GM23338 (cell line): Measurements from ENCODE around the gene EXD3. TPM values are rescaled to one million over a fixed set of nuclear protein-coding genes. Genes with fewer than 3 reads are reported as not detected.

Source experiments
- ATAC-seq: fragments of 200-7000 bp; cut with Tn5 transposase; 3 replicates; pipeline ENCODE4 v1.9.1; 2020
- DNase-seq: peaks from one replicate; pipeline ENCODE4 v3.0.0-alpha.2; 2015; ENCODE audit warnings: low spot score
- H2AFZ ChIP-seq: fragments of 200-600 bp; sonication (generic); 2 replicates; pipeline ENCODE4 v1.8.0; 2016; ENCODE audit warnings: antibody characterized with exemption, mild to moderate bottlenecking, moderate library complexity
- H3F3A ChIP-seq: fragments of 200-600 bp; sonication (generic); replicated peaks from 2 replicates; pipeline ENCODE4 v1.8.0; 2017; ENCODE audit warnings: antibody characterized with exemption, mixed run types, low read depth
- H3K27ac ChIP-seq: fragments of 200-600 bp; sonication (generic); 2 replicates; pipeline ENCODE4 v1.6.1; 2016; ENCODE audit warnings: low read depth
- H3K27me3 ChIP-seq: fragments of 200-600 bp; sonication (generic); 2 replicates; pipeline ENCODE4 v1.8.0; 2016; ENCODE audit warnings: mild to moderate bottlenecking, mixed run types, moderate library complexity; ENCODE audit not compliant: insufficient read depth
- H3K36me3 ChIP-seq: fragments of 200-600 bp; sonication (generic); 2 replicates; pipeline ENCODE4 v1.8.0; 2016; ENCODE audit warnings: mild to moderate bottlenecking; ENCODE audit not compliant: insufficient read depth
- H3K4me1 ChIP-seq: fragments of 200-600 bp; sonication (generic); 2 replicates; pipeline ENCODE4 v1.8.0; 2016; ENCODE audit warnings: mild to moderate bottlenecking, moderate library complexity; ENCODE audit not compliant: insufficient read depth
- H3K4me2 ChIP-seq: fragments of 200-600 bp; sonication (generic); 2 replicates; pipeline ENCODE4 v1.7.1; 2017; ENCODE audit warnings: mixed run types
- H3K4me3 ChIP-seq: fragments of 200-600 bp; sonication (generic); 2 replicates; pipeline ENCODE4 v1.6.1; 2016; ENCODE audit warnings: mixed run types
- H3K79me2 ChIP-seq: fragments of 200-600 bp; sonication (generic); replicated peaks from 2 replicates; pipeline ENCODE4 v1.8.0; 2017; ENCODE audit warnings: mild to moderate bottlenecking; ENCODE audit not compliant: insufficient read depth
- H3K9me2 ChIP-seq: fragments of 200-600 bp; sonication (generic); 2 replicates; pipeline ENCODE4 v1.8.0; 2017; ENCODE audit not compliant: insufficient read depth
- H4K20me1 ChIP-seq: fragments of 200-600 bp; sonication (generic); replicated peaks from 2 replicates; pipeline ENCODE4 v1.8.0; 2017; ENCODE audit warnings: mild to moderate bottlenecking; ENCODE audit not compliant: insufficient read depth
- H3K27ac Mint-ChIP-seq: 2 replicates; pipeline ENCODE4 v1.8.0; 2020; ENCODE audit warnings: inconsistent platforms, mild to moderate bottlenecking, moderate library complexity, mixed read lengths
- H3K27me3 Mint-ChIP-seq: 3 replicates; pipeline ENCODE4 v1.8.0; 2022; ENCODE audit warnings: low read depth, mild to moderate bottlenecking, moderate library complexity, mixed read lengths, inconsistent platforms; ENCODE audit not compliant: insufficient read depth, poor library complexity
- H3K36me3 Mint-ChIP-seq: 3 replicates; pipeline ENCODE4 v1.8.0; 2021; ENCODE audit warnings: low read depth, mild to moderate bottlenecking, inconsistent platforms, moderate library complexity, mixed read lengths
- H3K4me1 Mint-ChIP-seq: 3 replicates; pipeline ENCODE4 v1.8.0; 2020; ENCODE audit warnings: mild to moderate bottlenecking, inconsistent platforms, mixed read lengths
- H3K4me3 Mint-ChIP-seq: 3 replicates; pipeline ENCODE4 v1.8.0; 2021; ENCODE audit warnings: moderate library complexity, mild to moderate bottlenecking, inconsistent platforms, mixed read lengths
- H3K9me3 Mint-ChIP-seq: 3 replicates; pipeline ENCODE4 v1.8.0; 2020; ENCODE audit warnings: moderate library complexity, mild to moderate bottlenecking, inconsistent platforms, mixed read lengths
- CREB1 ChIP-seq: fragments of 250-450 bp; sonication (Bioruptor Pico); IDR thresholded peaks from 2 replicates; pipeline ENCODE4 v1.5.0; 2020; ENCODE audit warnings: low read depth, mild to moderate bottlenecking, moderate library complexity
- CTCF ChIP-seq, 2 experiments: fragments of 200-600 bp in 1 of 2; sonication (generic) in 1 of 2; conservative IDR thresholded peaks; 2 replicates each; pipeline versions ENCODE4 v1.5.1 to v1.6.1; 2016 to 2017; ENCODE audit warnings: antibody characterized with exemption in 2 of 2, low read depth in 2 of 2, mild to moderate bottlenecking in 2 of 2, moderate library complexity in 1 of 2
- ETS1 ChIP-seq: IDR thresholded peaks from 2 replicates; pipeline ENCODE4 v1.6.1; 2016; ENCODE audit warnings: antibody characterized with exemption
- EZH2 ChIP-seq: fragments of 200-600 bp; sonication (generic); IDR thresholded peaks from one replicate; pipeline ENCODE4 v1.8.0; 2017; ENCODE audit warnings: antibody characterized with exemption, mild to moderate bottlenecking, low read depth; ENCODE audit not compliant: unreplicated experiment
- EZH2phosphoT487 ChIP-seq: fragments of 200-600 bp; sonication (generic); IDR thresholded peaks from one replicate; pipeline ENCODE4 v1.8.1; 2018; ENCODE audit warnings: antibody characterized with exemption; ENCODE audit not compliant: unreplicated experiment
- JUNB ChIP-seq: IDR thresholded peaks from one replicate; pipeline ENCODE4 v1.6.1; 2016; ENCODE audit warnings: antibody characterized with exemption; ENCODE audit not compliant: unreplicated experiment
- NANOG ChIP-seq: IDR thresholded peaks from 2 replicates; pipeline ENCODE4 v1.6.1; 2016; ENCODE audit warnings: antibody characterized with exemption, borderline replicate concordance
- POLR2AphosphoS5 ChIP-seq: IDR thresholded peaks from 2 replicates; pipeline ENCODE4 v1.6.1; 2016; ENCODE audit warnings: antibody characterized with exemption, low read depth
- REST ChIP-seq: IDR thresholded peaks from one replicate; pipeline ENCODE4 v1.6.1; 2018; ENCODE audit warnings: antibody characterized with exemption; ENCODE audit not compliant: unreplicated experiment
- STAT1 ChIP-seq: IDR thresholded peaks from one replicate; pipeline ENCODE4 v1.6.1; 2016; ENCODE audit warnings: antibody characterized with exemption; ENCODE audit not compliant: unreplicated experiment
- ZNF114 ChIP-seq: fragments of 250-450 bp; sonication (Bioruptor Pico); IDR thresholded peaks from 2 replicates; pipeline ENCODE4 v1.5.0; 2020; ENCODE audit warnings: mild to moderate bottlenecking, moderate library complexity
- ZNF331 ChIP-seq: fragments of 250-450 bp; sonication (Bioruptor Pico); IDR thresholded peaks from 2 replicates; pipeline ENCODE4 v1.5.0; 2020; ENCODE audit warnings: low read depth, mild to moderate bottlenecking, moderate library complexity
- ZNF462 ChIP-seq: fragments of 250-450 bp; sonication (Bioruptor Pico); IDR thresholded peaks from 2 replicates; pipeline ENCODE4 v1.5.0; 2020; ENCODE audit warnings: mild to moderate bottlenecking, moderate library complexity
- polyA plus RNA-seq: library from polyadenylated mRNA; unstranded; fragments of >200 nt; fragmentation: Nextera tagmentation; extraction: Ambion mirVana; gene quantifications from 2 replicates; pipeline ENCODE4 v1.2.1, GENCODE V29; 2016
- total RNA-seq: library from RNA; depleted of rRNA; stranded (reverse); fragments of >200 nt; shearing (Covaris generic); gene quantifications from 2 replicates; pipeline ENCODE4 v1.2.3, GENCODE V29; 2014

Gene EXD3
- total and polyA plus RNA-seq, 2 experiments from 2014 or later = 3.6 to 9.7 TPM

- no peaks in the 10 kb centered on the region for H3K9me3 Mint-ChIP-seq
- no peaks in the 10 kb centered on the region for H3K36me3 Mint-ChIP-seq
- TF ChIP-seq STAT1 = no peak
- TF ChIP-seq ETS1 = no peak
- TF ChIP-seq NANOG = no peak
- TF ChIP-seq ZNF114 = no peak
- no peak for TF ChIP-seq REST
- TF ChIP-seq POLR2AphosphoS5 = no peak
- no peak for TF ChIP-seq EZH2phosphoT487
- TF ChIP-seq EZH2 = no peak
- no peak for TF ChIP-seq ZNF331 (CRISPR knock-in tag)
- TF ChIP-seq JUNB = no peak
- TF ChIP-seq ZNF462 (CRISPR knock-in tag) = no peak
- no peak for TF ChIP-seq CTCF (conservative IDR thresholded peaks at IDR 0.05; ENCODE audit: low read depth in 2 of 2)
- no peak for TF ChIP-seq CREB1 (CRISPR knock-in tag)
- Histone ChIP-seq H3F3A (no peaks in the 10 kb centered on the region), H3K4me1 (no peaks in the 10 kb centered on the region), H3K4me2 (no peak overlapping the region), H3K27me3 (no peaks in the 10 kb centered on the region), H3K9me2 (no peaks in the 10 kb centered on the region), H3K79me2 (no peaks in the 10 kb centered on the region), H3K36me3 (no peaks in the 10 kb centered on the region), H4K20me1 (no peaks in the 10 kb centered on the region), H3K4me3 (no peak overlapping the region), H3K27ac (no peak overlapping the region), H2AFZ (no peak overlapping the region)
- DNase-seq = no peak
- no peak overlapping the region for H3K4me3 Mint-ChIP-seq
- no peak for ATAC-seq
- no peaks in the 10 kb centered on the region for H3K27me3 Mint-ChIP-seq
- no peak overlapping the region for H3K27ac Mint-ChIP-seq
- no peaks in the 10 kb centered on the region for H3K4me1 Mint-ChIP-seq
Observed at GRCh38 chr9:137430723-137431415, 7.9 kb upstream of the EXD3 start.
